H9 (cell line): ENCODE data around the gene FAF1. TPM values are rescaled to one million over a fixed set of nuclear protein-coding genes. Genes with fewer than 3 reads are reported as not detected.

Source experiments
- DNase-seq: peaks from one replicate; pipeline ENCODE4 v3.0.0-alpha.2; 2017
- H2AFZ ChIP-seq: one replicate; pipeline ENCODE4 v1.6.1; 2013; ENCODE audit warnings: mild to moderate bottlenecking, low read length, control low read depth, moderate library complexity
- H2AK5ac ChIP-seq: 2 replicates; pipeline ENCODE4 v1.6.1; 2013; ENCODE audit warnings: low read length, control low read depth, mixed read lengths; ENCODE audit not compliant: insufficient read length
- H2BK120ac ChIP-seq: one replicate; pipeline ENCODE4 v1.6.1; 2013; ENCODE audit warnings: low read depth, mild to moderate bottlenecking, low read length, control low read depth, inconsistent platforms; ENCODE audit not compliant: poor library complexity, severe bottlenecking
- H2BK12ac ChIP-seq: 2 replicates; pipeline ENCODE4 v1.6.1; 2013; ENCODE audit warnings: low read length, control low read depth, mixed read lengths, low read depth; ENCODE audit not compliant: insufficient read length
- H2BK15ac ChIP-seq: 2 replicates; pipeline ENCODE4 v1.6.1; 2013; ENCODE audit warnings: low read depth, low read length, control low read depth
- H2BK20ac ChIP-seq: one replicate; pipeline ENCODE4 v1.6.1; 2013; ENCODE audit warnings: low read depth, mild to moderate bottlenecking, low read length, control low read depth, inconsistent platforms; ENCODE audit not compliant: poor library complexity, severe bottlenecking
- H2BK5ac ChIP-seq: 2 replicates; pipeline ENCODE4 v1.6.1; 2013; ENCODE audit warnings: low read length, control low read depth, mixed read lengths; ENCODE audit not compliant: insufficient read length
- H3K14ac ChIP-seq: 2 replicates; pipeline ENCODE4 v1.6.1; 2013; ENCODE audit warnings: low read length, control low read depth; ENCODE audit not compliant: insufficient read depth
- H3K18ac ChIP-seq: 2 replicates; pipeline ENCODE4 v1.6.1; 2013; ENCODE audit warnings: low read depth, mild to moderate bottlenecking, mixed read lengths, low read length, control low read depth; ENCODE audit not compliant: insufficient read length
- H3K23ac ChIP-seq: 2 replicates; pipeline ENCODE4 v1.6.1; 2013; ENCODE audit warnings: low read length, control low read depth, mixed read lengths, low read depth; ENCODE audit not compliant: insufficient read length
- H3K23me2 ChIP-seq: 2 replicates; pipeline ENCODE4 v1.6.1; 2013; ENCODE audit warnings: low read depth, mild to moderate bottlenecking, mixed read lengths, low read length, control low read depth; ENCODE audit not compliant: insufficient read length, poor library complexity, severe bottlenecking
- H3K27ac ChIP-seq: 2 replicates; pipeline ENCODE4 v1.5.1; 2013; ENCODE audit warnings: low read length, control low read depth, mixed read lengths, low read depth; ENCODE audit not compliant: insufficient read length
- H3K27me3 ChIP-seq: 2 replicates; pipeline ENCODE4 v1.6.1; 2013; ENCODE audit warnings: low read length, control low read depth, inconsistent platforms; ENCODE audit not compliant: insufficient read depth
- H3K4ac ChIP-seq: 2 replicates; pipeline ENCODE4 v1.6.1; 2013; ENCODE audit warnings: low read depth, mild to moderate bottlenecking, control low read depth, inconsistent platforms, low read length, moderate library complexity
- H3K4me1 ChIP-seq: 2 replicates; pipeline ENCODE4 v1.6.1; 2013; ENCODE audit warnings: low read length, control low read depth, inconsistent platforms; ENCODE audit not compliant: insufficient read depth
- H3K4me2 ChIP-seq: 2 replicates; pipeline ENCODE4 v1.6.1; 2013; ENCODE audit warnings: low read length, control low read depth, mixed read lengths; ENCODE audit not compliant: insufficient read length, insufficient read depth
- H3K56ac ChIP-seq: 2 replicates; pipeline ENCODE4 v1.6.1; 2013; ENCODE audit warnings: low read depth, mild to moderate bottlenecking, mixed read lengths, low read length, control low read depth; ENCODE audit not compliant: insufficient read length
- H3K79me1 ChIP-seq: 2 replicates; pipeline ENCODE4 v1.6.1; 2013; ENCODE audit warnings: low read depth, mild to moderate bottlenecking, moderate library complexity, low read length, control low read depth, inconsistent platforms; ENCODE audit not compliant: insufficient read depth, poor library complexity, severe bottlenecking
- H3K79me2 ChIP-seq: 2 replicates; pipeline ENCODE4 v1.6.1; 2013; ENCODE audit warnings: low read length, control low read depth, inconsistent platforms; ENCODE audit not compliant: insufficient read depth
- H3K9ac ChIP-seq: 2 replicates; pipeline ENCODE4 v1.6.1; 2013; ENCODE audit warnings: low read length, control low read depth, mixed read lengths; ENCODE audit not compliant: insufficient read length; ENCODE audit errors: extremely low read depth
- H3K9me3 ChIP-seq: one replicate; pipeline ENCODE4 v1.6.1; 2013; ENCODE audit warnings: low read depth, low read length, inconsistent platforms; ENCODE audit not compliant: control insufficient read depth
- H3T11ph ChIP-seq: one replicate; pipeline ENCODE4 v1.6.1; 2013; ENCODE audit warnings: mild to moderate bottlenecking, low read length, control low read depth, inconsistent platforms
- H4K20me1 ChIP-seq: one replicate; pipeline ENCODE4 v1.6.1; 2013; ENCODE audit not compliant: control insufficient read depth, insufficient read length, insufficient read depth
- H4K5ac ChIP-seq: 2 replicates; pipeline ENCODE4 v1.6.1; 2013; ENCODE audit warnings: low read depth, mild to moderate bottlenecking, mixed read lengths, low read length, control low read depth; ENCODE audit not compliant: insufficient read length
- H4K8ac ChIP-seq: replicated peaks from 2 replicates; pipeline ENCODE4 v1.6.1; 2013; ENCODE audit warnings: low read length, control low read depth, mixed read lengths, low read depth; ENCODE audit not compliant: insufficient read length
- H4K91ac ChIP-seq: 2 replicates; pipeline ENCODE4 v1.6.1; 2013; ENCODE audit warnings: low read depth, mild to moderate bottlenecking, moderate library complexity, mixed read lengths, low read length, control low read depth; ENCODE audit not compliant: insufficient read length
- H3K27ac Mint-ChIP-seq, 3 experiments: 2 replicates in 2 of 3; 3 replicates in 1 of 3; pipeline ENCODE4 v1.8.0; 2020 to 2021; ENCODE audit warnings: mixed read lengths in 3 of 3, mild to moderate bottlenecking in 1 of 3, moderate library complexity in 1 of 3
- H3K27me3 Mint-ChIP-seq: 2 replicates; pipeline ENCODE4 v1.8.0; 2021; ENCODE audit warnings: low read depth, mild to moderate bottlenecking, moderate library complexity, mixed read lengths
- H3K36me3 Mint-ChIP-seq, 3 experiments: 2 replicates in 2 of 3; 3 replicates in 1 of 3; pipeline ENCODE4 v1.8.0; 2020 to 2021; ENCODE audit warnings: low read depth in 3 of 3, mixed read lengths in 3 of 3; ENCODE audit not compliant: insufficient read depth in 1 of 3
- H3K4me1 Mint-ChIP-seq, 2 experiments: 2 replicates each; pipeline ENCODE4 v1.8.0; 2020; ENCODE audit warnings: mixed read lengths in 2 of 2
- H3K4me3 Mint-ChIP-seq, 2 experiments: 2 replicates in 1 of 2; 3 replicates in 1 of 2; pipeline ENCODE4 v1.8.0; 2020 to 2021; ENCODE audit warnings: mild to moderate bottlenecking in 2 of 2, mixed read lengths in 2 of 2, moderate library complexity in 1 of 2
- H3K9me3 Mint-ChIP-seq, 2 experiments: 2 replicates in 1 of 2; 3 replicates in 1 of 2; pipeline ENCODE4 v1.8.0; 2020; ENCODE audit warnings: mild to moderate bottlenecking in 2 of 2, mixed read lengths in 2 of 2, moderate library complexity in 1 of 2
- total RNA-seq: library from RNA; stranded (reverse); gene quantifications from 2 replicates; pipeline ENCODE4 v1.2.1, GENCODE V29; 2021
- TF ChIP-seq, protein P1 (sequence below): fragments of 200-600 bp; sonication (generic); conservative IDR thresholded peaks from 3 replicates; pipeline ENCODE4 v1.8.0; 2021; ENCODE audit warnings: antibody characterized with exemption, mild to moderate bottlenecking

The FAF1 gene
- total RNA-seq, 1 experiment from 2014 or later = 60.8 TPM

DNA sequence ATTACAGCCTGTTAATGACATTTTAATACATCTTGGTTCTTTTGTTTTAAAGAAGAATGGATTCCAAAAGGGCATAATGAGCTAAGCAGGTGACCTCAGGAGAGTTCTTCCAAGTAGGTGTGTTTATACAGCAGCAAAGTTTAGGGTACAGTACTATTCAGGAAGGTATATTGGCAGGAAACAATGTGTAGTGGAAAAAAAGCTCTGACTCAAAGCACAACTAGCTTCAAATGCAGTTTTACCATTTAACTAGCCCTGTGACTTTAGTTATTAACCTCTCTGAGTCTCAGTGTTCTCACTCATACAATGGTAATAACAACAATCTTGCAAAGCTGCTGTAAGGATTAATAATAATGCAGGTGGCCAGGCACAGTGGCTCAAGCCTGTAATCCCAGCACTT lies 29.9 kb downstream of the FAF1 start:
- no peak overlapping the region for H4K5ac ChIP-seq
- Mint-ChIP-seq H3K4me3 (no peak overlapping the region), H3K4me1 (peaks cover 0 to 11% of the 10 kb centered on the region in 2 experiments; a peak in 2 of 4 replicates), H3K36me3 (peaks cover 0 to 9% (median 7%) of the 10 kb centered on the region in 3 experiments; a peak in 4 of 7 replicates), H3K27me3 (no peaks in the 10 kb centered on the region), H3K9me3 (no peaks in the 10 kb centered on the region; a peak in 1 of 5 replicates), H3K27ac (no peak overlapping the region)
- H4K91ac ChIP-seq = no peak overlapping the region
- peaks cover 2% of the 10 kb centered on the region; the same call in 1 of the 2 replicates for H3K79me2 ChIP-seq
- H2BK12ac ChIP-seq = no peak overlapping the region
- H3K23ac ChIP-seq = no peak overlapping the region
- no peak overlapping the region for H3K4me2 ChIP-seq
- H3K9ac ChIP-seq = no peak overlapping the region
- H3K4me1 ChIP-seq = no peaks in the 10 kb centered on the region
- no peak overlapping the region for H4K8ac ChIP-seq
- no peak overlapping the region for H3K27ac ChIP-seq
- no peak for DNase-seq
- H3K4ac ChIP-seq = no peak overlapping the region
- H2BK20ac ChIP-seq = no peak overlapping the region
- H3K23me2 ChIP-seq = no peaks in the 10 kb centered on the region
- H2BK5ac ChIP-seq = no peak overlapping the region
- TF ChIP-seq, protein P1, sequence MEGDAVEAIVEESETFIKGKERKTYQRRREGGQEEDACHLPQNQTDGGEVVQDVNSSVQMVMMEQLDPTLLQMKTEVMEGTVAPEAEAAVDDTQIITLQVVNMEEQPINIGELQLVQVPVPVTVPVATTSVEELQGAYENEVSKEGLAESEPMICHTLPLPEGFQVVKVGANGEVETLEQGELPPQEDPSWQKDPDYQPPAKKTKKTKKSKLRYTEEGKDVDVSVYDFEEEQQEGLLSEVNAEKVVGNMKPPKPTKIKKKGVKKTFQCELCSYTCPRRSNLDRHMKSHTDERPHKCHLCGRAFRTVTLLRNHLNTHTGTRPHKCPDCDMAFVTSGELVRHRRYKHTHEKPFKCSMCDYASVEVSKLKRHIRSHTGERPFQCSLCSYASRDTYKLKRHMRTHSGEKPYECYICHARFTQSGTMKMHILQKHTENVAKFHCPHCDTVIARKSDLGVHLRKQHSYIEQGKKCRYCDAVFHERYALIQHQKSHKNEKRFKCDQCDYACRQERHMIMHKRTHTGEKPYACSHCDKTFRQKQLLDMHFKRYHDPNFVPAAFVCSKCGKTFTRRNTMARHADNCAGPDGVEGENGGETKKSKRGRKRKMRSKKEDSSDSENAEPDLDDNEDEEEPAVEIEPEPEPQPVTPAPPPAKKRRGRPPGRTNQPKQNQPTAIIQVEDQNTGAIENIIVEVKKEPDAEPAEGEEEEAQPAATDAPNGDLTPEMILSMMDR = no peak
- no peak overlapping the region for H2BK120ac ChIP-seq
- H2AK5ac ChIP-seq = no peak overlapping the region
- no peak overlapping the region for H2BK15ac ChIP-seq
- H3K14ac ChIP-seq = no peak overlapping the region
- no peaks in the 10 kb centered on the region for H3K27me3 ChIP-seq
- peaks cover 5% of the 10 kb centered on the region for H3K79me1 ChIP-seq
- no peaks in the 10 kb centered on the region for H3K9me3 ChIP-seq
- H3K56ac ChIP-seq = no peak overlapping the region
- H2AFZ ChIP-seq = no peak overlapping the region
- no peak overlapping the region for H3T11ph ChIP-seq
- no peak overlapping the region for H3K18ac ChIP-seq
- H4K20me1 ChIP-seq = no peaks in the 10 kb centered on the region
